C4-2B (cell line): Measurements from ENCODE around the gene CSAD.
"Not testable (repeated sequence)": the region's sequence is repeated elsewhere in the genome, so short reads cannot be mapped to it uniquely, and the experiment has no call there.

Experiments
- H3K27ac ChIP-seq: fragments of 450-650 bp; 2 replicates; pipeline ENCODE4 v1.5.1; 2017
- CTCF ChIP-seq: fragments of 450-650 bp; conservative IDR thresholded peaks from 2 replicates; pipeline ENCODE4 v1.5.1; 2017; ENCODE audit warnings: mild to moderate bottlenecking
- ZFX ChIP-seq: fragments of 450-650 bp; IDR thresholded peaks from 2 replicates; pipeline ENCODE4 v1.6.1; 2017

The CSAD gene

DNA sequence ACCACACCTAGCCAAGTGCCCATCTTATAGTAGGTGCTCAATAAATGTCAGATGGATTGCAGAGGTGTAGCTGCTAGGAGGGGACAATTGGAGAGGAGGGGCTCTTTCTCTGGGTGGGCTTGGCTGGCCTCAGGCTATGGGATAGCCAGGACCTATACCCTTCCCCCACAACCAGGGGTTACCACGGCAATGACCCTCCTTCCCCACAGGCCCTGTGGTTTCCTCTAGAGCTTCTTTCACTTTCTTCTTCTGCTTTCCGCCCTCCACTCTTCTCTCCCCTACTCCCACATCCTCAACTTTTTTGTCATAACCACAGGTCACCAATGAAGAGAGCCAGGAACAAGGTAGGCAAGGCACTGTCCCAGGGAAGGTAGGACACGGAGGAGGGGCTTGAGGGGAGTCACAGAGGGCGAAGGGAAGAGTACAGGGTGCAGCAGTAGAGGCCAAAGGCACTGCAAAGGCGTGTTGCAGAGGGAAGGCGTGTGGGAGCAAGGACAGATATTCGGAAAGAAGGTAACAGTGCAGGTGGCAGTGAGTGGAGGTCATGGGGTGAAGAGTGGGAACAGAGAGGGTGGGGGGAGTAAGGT, 28.2 kb upstream of the CSAD start:
- TF ChIP-seq ZFX (no peak), CTCF (no peak)
- no peak overlapping the region for H3K27ac ChIP-seq

- TF ChIP-seq ZFX, result no peak
- TF ChIP-seq CTCF, result no peak
- no peak overlapping the region for H3K27ac ChIP-seq
Measured at GRCh38 chr12:53208435-53208834, 27.7 kb upstream of the CSAD start.

- no peak for TF ChIP-seq ZFX
- no peak for TF ChIP-seq CTCF
- no peak within 1 kb of the TSS for H3K27ac ChIP-seq
Measured at GRCh38 chr12:53207042-53207441, 26.3 kb upstream of the CSAD start, which contains the start of gene ITGB7. ITGB7 (minus strand) TSS chr12:53207251; CDS start chr12:53200443, 6,808 bp downstream.

DNA sequence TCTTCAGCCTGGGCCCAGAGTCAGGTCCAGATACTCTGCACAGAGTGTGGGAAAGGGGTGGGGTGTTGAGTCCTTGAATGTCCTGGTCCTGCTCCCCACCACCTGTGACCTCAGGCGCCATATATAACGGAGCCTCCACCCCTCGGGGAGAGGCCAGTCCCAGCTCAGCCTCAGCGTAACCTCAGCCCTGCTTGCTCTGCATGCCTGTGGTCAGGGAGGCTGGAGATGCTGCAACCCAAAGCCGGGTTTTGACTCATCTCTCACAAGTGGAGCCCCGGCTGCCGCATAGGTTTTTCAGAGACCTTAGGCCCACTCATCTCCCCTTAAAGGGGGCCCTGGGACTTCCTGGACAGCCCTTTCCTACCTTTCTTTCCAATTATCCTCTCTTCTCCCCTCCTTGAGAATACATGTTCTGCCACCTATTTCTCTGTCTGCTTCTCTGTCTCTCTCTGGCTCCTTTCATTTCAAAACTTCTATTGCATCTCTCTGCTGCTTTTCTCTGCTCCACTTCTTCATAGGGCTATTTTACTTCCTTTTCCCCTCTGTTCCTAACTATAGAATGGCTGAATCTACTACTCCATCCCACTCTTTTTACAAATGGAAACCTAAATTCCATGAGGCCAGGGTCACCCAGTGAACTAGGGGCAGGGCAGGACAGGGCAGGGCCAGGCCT, 25.2 kb upstream of the CSAD start:
- TF ChIP-seq CTCF (no peak), ZFX (no peak)
- no peak overlapping the region for H3K27ac ChIP-seq

DNA sequence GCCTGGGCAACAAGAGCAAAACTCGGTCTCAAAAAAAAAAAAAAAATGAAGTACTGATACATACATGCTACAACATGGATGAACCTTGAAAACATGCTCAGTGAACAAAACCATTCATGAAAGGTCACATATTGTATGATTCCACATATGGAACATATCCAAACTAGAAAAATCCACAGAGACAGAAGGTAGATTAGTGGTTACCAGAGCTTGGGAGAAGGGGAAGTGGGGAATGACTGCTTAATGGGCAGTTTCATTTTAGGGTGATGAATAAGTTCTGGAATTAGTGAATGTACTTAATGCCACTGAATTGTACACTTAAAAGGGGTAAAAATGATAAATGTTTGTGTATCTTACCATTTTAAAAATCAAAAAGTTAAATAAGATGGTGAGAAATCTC, 23.6 kb upstream of the CSAD start:
- H3K27ac ChIP-seq, result no peak overlapping the region
- TF ChIP-seq ZFX, result no peak
- TF ChIP-seq CTCF, result no peak

GRCh38 chr12:53202316-53202715, 21.6 kb upstream of the CSAD start:
- not testable (repeated sequence) for H3K27ac ChIP-seq

GRCh38 chr12:53201639-53202038, 20.9 kb upstream of the CSAD start:
- no peak overlapping the region for H3K27ac ChIP-seq
- TF ChIP-seq ZFX (no peak), CTCF (no peak)

GRCh38 chr12:53201177-53201541, 20.4 kb upstream of the CSAD start:
- TF ChIP-seq ZFX, result no peak
- TF ChIP-seq CTCF, result no peak

More at GRCh38 chr12:53201177-53201541, 20.4 kb upstream of the CSAD start:
- H3K27ac ChIP-seq, result no peak overlapping the region
